GM12873 (cell line): Measurements from ENCODE around the gene NEK2.

ENCODE experiments used
- TF ChIP-seq, protein P1 (sequence below): IDR thresholded peaks from 2 replicates; pipeline ENCODE4 v1.5.1; 2012; ENCODE audit warnings: low read depth, mild to moderate bottlenecking, moderate library complexity, low read length, control low read depth; ENCODE audit not compliant: insufficient read depth; ENCODE audit errors: missing control alignments

Gene NEK2

DNA sequence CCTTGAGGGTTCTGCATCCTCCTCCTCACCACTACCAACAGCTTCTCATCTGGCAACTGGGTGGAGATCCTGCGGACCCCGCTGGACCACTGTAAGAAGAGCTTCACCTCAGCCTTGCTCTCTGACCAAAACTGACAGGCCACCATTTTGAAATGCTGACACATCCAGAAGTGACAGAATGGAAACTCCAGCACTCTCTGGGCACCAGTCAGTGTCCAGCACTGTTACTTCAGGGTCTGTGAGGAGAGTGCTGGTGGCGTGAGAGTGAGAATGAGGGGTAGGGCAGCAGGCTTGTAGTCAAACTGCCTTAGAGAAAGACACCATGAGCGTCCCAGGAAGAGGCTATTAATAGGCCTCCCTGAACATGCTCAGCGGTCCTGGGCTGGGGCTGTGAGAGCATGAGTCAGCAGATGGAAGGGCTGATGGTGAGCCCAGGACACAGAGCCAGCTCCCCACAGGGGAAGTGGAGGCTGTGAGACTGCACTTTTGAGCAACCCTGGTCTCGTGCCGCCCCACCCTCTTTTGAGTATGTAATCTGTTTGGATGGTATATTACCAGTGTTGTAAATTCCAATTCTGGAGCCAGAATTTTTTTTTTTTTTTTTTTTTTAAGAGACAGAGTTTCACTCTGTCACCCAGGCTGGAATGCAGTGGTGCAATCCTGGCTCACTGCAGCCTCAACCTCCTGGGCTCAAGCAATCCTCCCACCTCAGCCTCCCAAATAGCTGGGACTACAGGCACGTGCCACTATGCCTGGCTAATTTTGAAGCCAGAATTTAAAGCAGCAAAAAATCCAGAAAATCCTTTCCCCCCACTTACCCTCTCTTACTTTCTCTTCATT, 62.1 kb downstream of the NEK2 start:
- TF ChIP-seq, protein P1, sequence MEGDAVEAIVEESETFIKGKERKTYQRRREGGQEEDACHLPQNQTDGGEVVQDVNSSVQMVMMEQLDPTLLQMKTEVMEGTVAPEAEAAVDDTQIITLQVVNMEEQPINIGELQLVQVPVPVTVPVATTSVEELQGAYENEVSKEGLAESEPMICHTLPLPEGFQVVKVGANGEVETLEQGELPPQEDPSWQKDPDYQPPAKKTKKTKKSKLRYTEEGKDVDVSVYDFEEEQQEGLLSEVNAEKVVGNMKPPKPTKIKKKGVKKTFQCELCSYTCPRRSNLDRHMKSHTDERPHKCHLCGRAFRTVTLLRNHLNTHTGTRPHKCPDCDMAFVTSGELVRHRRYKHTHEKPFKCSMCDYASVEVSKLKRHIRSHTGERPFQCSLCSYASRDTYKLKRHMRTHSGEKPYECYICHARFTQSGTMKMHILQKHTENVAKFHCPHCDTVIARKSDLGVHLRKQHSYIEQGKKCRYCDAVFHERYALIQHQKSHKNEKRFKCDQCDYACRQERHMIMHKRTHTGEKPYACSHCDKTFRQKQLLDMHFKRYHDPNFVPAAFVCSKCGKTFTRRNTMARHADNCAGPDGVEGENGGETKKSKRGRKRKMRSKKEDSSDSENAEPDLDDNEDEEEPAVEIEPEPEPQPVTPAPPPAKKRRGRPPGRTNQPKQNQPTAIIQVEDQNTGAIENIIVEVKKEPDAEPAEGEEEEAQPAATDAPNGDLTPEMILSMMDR = no peak

DNA sequence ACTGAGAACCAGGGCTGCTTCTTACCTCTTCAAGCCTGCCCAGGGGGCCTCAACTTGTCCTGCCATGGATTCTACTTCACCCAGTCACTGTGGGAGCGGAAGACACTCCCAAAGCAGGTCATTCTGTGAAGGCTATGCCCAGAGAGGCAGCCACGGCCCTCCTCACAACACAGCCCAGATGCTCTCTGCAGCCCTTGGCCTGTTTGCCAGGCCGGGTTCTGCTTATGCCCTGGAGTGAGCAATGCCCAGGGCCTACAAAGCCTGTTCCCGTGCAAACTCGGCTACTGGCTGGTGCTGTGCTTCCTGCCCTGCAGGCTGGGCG, 62.7 kb downstream of the NEK2 start:
- TF ChIP-seq, protein P1 = no peak
